ENCODE data around the gene SGMS2. TPM values are rescaled to one million over a fixed set of nuclear protein-coding genes. Genes with fewer than 3 reads are reported as not detected.
"Not testable (repeated sequence)": the region's sequence is repeated elsewhere in the genome, so short reads cannot be mapped to it uniquely, and the experiment has no call there.

SGMS2 gene
- total RNA-seq, 1 donor from 2014 or later: 0.50 TPM

- H3K4me3 Mint-ChIP-seq (ENCODE audit: low read depth): no peak overlapping the region
- peaks cover 7% of the 10 kb centered on the region for H3K9me3 Mint-ChIP-seq
- no peaks in the 10 kb centered on the region for H3K4me1 Mint-ChIP-seq (ENCODE audit: low read depth)
- no peaks in the 10 kb centered on the region for H3K27me3 Mint-ChIP-seq (ENCODE audit: low read depth)
- H3K36me3 Mint-ChIP-seq (ENCODE audit: low read depth): no peaks in the 10 kb centered on the region
- intact Hi-C loops (cut with micrococcal nuclease): no loop called here
- no peak overlapping the region for H3K27ac Mint-ChIP-seq
- no peak for DNase-seq (ENCODE audit: low spot score)
Observed at GRCh38 chr4:107908377-107908776, 83.6 kb downstream of the SGMS2 start.

GRCh38 chr4:107913283-107913899, 88.7 kb downstream of the SGMS2 start:
- Mint-ChIP-seq H3K4me1 (ENCODE audit: low read depth) (peaks cover 4% of the 10 kb centered on the region), H3K27me3 (ENCODE audit: low read depth) (peaks cover 9% of the 10 kb centered on the region), H3K27ac (no peak overlapping the region), H3K4me3 (ENCODE audit: low read depth) (no peak overlapping the region), H3K36me3 (ENCODE audit: low read depth) (no peaks in the 10 kb centered on the region), H3K9me3 (no peaks in the 10 kb centered on the region)
- DNase-seq (ENCODE audit: low spot score): no peak
- intact Hi-C loops (cut with micrococcal nuclease): loop anchor here (1.0 kb wide), 1 partner anchor 155 kb away; no protein-coding TSS in a partner anchor

- no peaks in the 10 kb centered on the region for H3K36me3 Mint-ChIP-seq (ENCODE audit: low read depth)
- no peak for DNase-seq (ENCODE audit: low spot score)
- H3K9me3 Mint-ChIP-seq: peaks cover 8% of the 10 kb centered on the region
- peaks cover 4% of the 10 kb centered on the region for H3K4me1 Mint-ChIP-seq (ENCODE audit: low read depth)
- intact Hi-C loops (cut with micrococcal nuclease): no loop called here
- no peak overlapping the region for H3K27ac Mint-ChIP-seq
- peaks cover 18% of the 10 kb centered on the region for H3K27me3 Mint-ChIP-seq (ENCODE audit: low read depth)
- no peak overlapping the region for H3K4me3 Mint-ChIP-seq (ENCODE audit: low read depth)
Observed at GRCh38 chr4:107915220-107915619, 90.5 kb downstream of the SGMS2 start.

GRCh38 chr4:107916623-107917022, 91.9 kb downstream of the SGMS2 start:
- intact Hi-C loops (cut with micrococcal nuclease): no loop called here
- Mint-ChIP-seq H3K9me3 (peaks cover 13% of the 10 kb centered on the region), H3K4me1 (ENCODE audit: low read depth) (peaks cover 4% of the 10 kb centered on the region), H3K36me3 (ENCODE audit: low read depth) (no peaks in the 10 kb centered on the region), H3K27me3 (ENCODE audit: low read depth) (peaks cover 23% of the 10 kb centered on the region), H3K27ac (no peak overlapping the region), H3K4me3 (ENCODE audit: low read depth) (no peak overlapping the region)
- DNase-seq (ENCODE audit: low spot score): no peak

- intact Hi-C loops (cut with micrococcal nuclease): no loop called here
- peaks cover 13% of the 10 kb centered on the region for H3K9me3 Mint-ChIP-seq
- peaks cover 29% of the 10 kb centered on the region for H3K27me3 Mint-ChIP-seq (ENCODE audit: low read depth)
- no peak for DNase-seq (ENCODE audit: low spot score)
- H3K4me3 Mint-ChIP-seq (ENCODE audit: low read depth): no peak overlapping the region
- no peaks in the 10 kb centered on the region for H3K36me3 Mint-ChIP-seq (ENCODE audit: low read depth)
- H3K27ac Mint-ChIP-seq: no peak overlapping the region
- H3K4me1 Mint-ChIP-seq (ENCODE audit: low read depth): peaks cover 4% of the 10 kb centered on the region
Observed at GRCh38 chr4:107917500-107917899, 92.8 kb downstream of the SGMS2 start.

GRCh38 chr4:107922486-107923473, 98.0 kb downstream of the SGMS2 start:
- intact Hi-C loops (cut with micrococcal nuclease): no loop called here
- no peak for DNase-seq (ENCODE audit: low spot score)
- Mint-ChIP-seq H3K27ac (no peak overlapping the region), H3K4me3 (ENCODE audit: low read depth) (no peak overlapping the region), H3K4me1 (ENCODE audit: low read depth) (no peaks in the 10 kb centered on the region), H3K36me3 (ENCODE audit: low read depth) (no peaks in the 10 kb centered on the region), H3K9me3 (peaks cover 13% of the 10 kb centered on the region), H3K27me3 (ENCODE audit: low read depth) (peaks cover 30% of the 10 kb centered on the region)

- H3K9me3 Mint-ChIP-seq; H3K36me3 Mint-ChIP-seq (ENCODE audit: low read depth); DNase-seq (ENCODE audit: low spot score); H3K4me1 Mint-ChIP-seq (ENCODE audit: low read depth); H3K4me3 Mint-ChIP-seq (ENCODE audit: low read depth); H3K27ac Mint-ChIP-seq; intact Hi-C loops (cut with micrococcal nuclease): not testable (repeated sequence)
- peaks cover 29% of the 10 kb centered on the region for H3K27me3 Mint-ChIP-seq (ENCODE audit: low read depth)
Observed at GRCh38 chr4:107925713-107926112, 101.0 kb downstream of the SGMS2 start.

GRCh38 chr4:107926875-107927274, 102.1 kb downstream of the SGMS2 start:
- H3K4me1 Mint-ChIP-seq (ENCODE audit: low read depth); H3K4me3 Mint-ChIP-seq (ENCODE audit: low read depth); H3K9me3 Mint-ChIP-seq; H3K27ac Mint-ChIP-seq; intact Hi-C loops (cut with micrococcal nuclease); DNase-seq (ENCODE audit: low spot score); H3K36me3 Mint-ChIP-seq (ENCODE audit: low read depth): not testable (repeated sequence)
- H3K27me3 Mint-ChIP-seq (ENCODE audit: low read depth): peaks cover 25% of the 10 kb centered on the region

GRCh38 chr4:107930821-107931774, 106.4 kb downstream of the SGMS2 start, which contains the start of gene CYP2U1:
Gene CYP2U1 (plus strand): TSS chr4:107931549. CDS start chr4:107931644, 95 bp downstream.
- H3K36me3 Mint-ChIP-seq (ENCODE audit: low read depth): no peaks in the 10 kb centered on the region
- DNase-seq (ENCODE audit: low spot score): peak; percentile 77
- H3K27me3 Mint-ChIP-seq (ENCODE audit: low read depth): peaks cover 36% of the 10 kb centered on the region
- intact Hi-C loops (cut with micrococcal nuclease): loop anchor here (5.0 to 10.0 kb wide), 2 partner anchors 56 to 106 kb away; partner anchors contain the start of genes HADH and SGMS2
- H3K4me3 Mint-ChIP-seq (ENCODE audit: low read depth): peak within 1 kb of the TSS; percentile 82
- H3K4me1 Mint-ChIP-seq (ENCODE audit: low read depth): peaks cover 19% of the 10 kb centered on the region
- H3K9me3 Mint-ChIP-seq: no peaks in the 10 kb centered on the region
- peak within 1 kb of the TSS; percentile 67 for H3K27ac Mint-ChIP-seq

GRCh38 chr4:107931775-107932321, 107.1 kb downstream of the SGMS2 start:
- intact Hi-C loops (cut with micrococcal nuclease): loop anchor here (5.0 to 10.0 kb wide), 2 partner anchors 55 to 107 kb away; partner anchors contain the start of genes HADH and SGMS2
- no peaks in the 10 kb centered on the region for H3K9me3 Mint-ChIP-seq
- peak overlapping the region; percentile 9 for H3K27ac Mint-ChIP-seq
- DNase-seq (ENCODE audit: low spot score): no peak
- no peaks in the 10 kb centered on the region for H3K36me3 Mint-ChIP-seq (ENCODE audit: low read depth)
- peaks cover 36% of the 10 kb centered on the region for H3K27me3 Mint-ChIP-seq (ENCODE audit: low read depth)
- H3K4me3 Mint-ChIP-seq (ENCODE audit: low read depth): peak overlapping the region; percentile 77
- peaks cover 20% of the 10 kb centered on the region for H3K4me1 Mint-ChIP-seq (ENCODE audit: low read depth)

- Mint-ChIP-seq H3K27me3 (ENCODE audit: low read depth) (peaks cover 25% of the 10 kb centered on the region), H3K36me3 (ENCODE audit: low read depth) (no peaks in the 10 kb centered on the region), H3K4me3 (ENCODE audit: low read depth) (no peak overlapping the region), H3K27ac (no peak overlapping the region), H3K4me1 (ENCODE audit: low read depth) (peaks cover 25% of the 10 kb centered on the region), H3K9me3 (no peaks in the 10 kb centered on the region)
- no peak for DNase-seq (ENCODE audit: low spot score)
- intact Hi-C loops (cut with micrococcal nuclease): loop anchor here (10.0 kb wide), 1 partner anchor 110 kb away; the partner anchor contains the start of gene SGMS2
Observed at GRCh38 chr4:107935246-107935645, 110.5 kb downstream of the SGMS2 start.

- no peak overlapping the region for H3K4me3 Mint-ChIP-seq (ENCODE audit: low read depth)
- intact Hi-C loops (cut with micrococcal nuclease): loop anchor here (10.0 kb wide), 1 partner anchor 112 kb away; the partner anchor contains the start of gene SGMS2
- DNase-seq (ENCODE audit: low spot score): no peak
- peaks cover 19% of the 10 kb centered on the region for H3K4me1 Mint-ChIP-seq (ENCODE audit: low read depth)
- H3K9me3 Mint-ChIP-seq: no peaks in the 10 kb centered on the region
- no peaks in the 10 kb centered on the region for H3K36me3 Mint-ChIP-seq (ENCODE audit: low read depth)
- H3K27ac Mint-ChIP-seq: no peak overlapping the region
- peaks cover 19% of the 10 kb centered on the region for H3K27me3 Mint-ChIP-seq (ENCODE audit: low read depth)
Observed at GRCh38 chr4:107937040-107937439, 112.3 kb downstream of the SGMS2 start.

All from activated T-helper 2 cell treated with anti-CD3 and anti-CD28 coated beads, Interferon-gamma antibody, Interleukin-2, Interleukin-4, amounts not matched to agents 10 μg/mL and 5 μg/mL and 100 μg/mL, durations not matched to agents 14 hours and 24 hours and 36 hours (primary cell).